ENCODE results near the gene ZNF492. TPM values are rescaled to one million over a fixed set of nuclear protein-coding genes. Genes with fewer than 3 reads are reported as not detected.

ZNF492 gene
- total RNA-seq, 1 donor from 2014 or later, result 0.16 TPM

Other genes starting within 250 kb of the ZNF492 start
- not detected for gene ZNF98, start 212.0 kb upstream of the ZNF492 start, total RNA-seq
- gene ZNF99, start 149.8 kb downstream of the ZNF492 start, total RNA-seq, result 0.08 TPM
- gene ZNF723, start 198.0 kb downstream of the ZNF492 start, total RNA-seq, result not detected

Data from Right ventricle myocardium inferior (tissue), 1 donor.